SK-N-MC (cell line): ENCODE data around the gene TLR9.

Experiments used
- DNase-seq: peaks from one replicate; pipeline ENCODE4 v3.0.0-alpha.2; 2011; ENCODE audit warnings: low read depth, low spot score
- H3K27ac ChIP-seq: fragments of 200-600 bp; sonication (generic); 2 replicates; pipeline ENCODE4 v1.5.1; 2016; ENCODE audit warnings: mixed run types
- H3K36me3 ChIP-seq: fragments of 200-600 bp; sonication (generic); 2 replicates; pipeline ENCODE4 v1.6.1; 2017; ENCODE audit warnings: antibody characterized with exemption, low read length, mixed read lengths; ENCODE audit not compliant: insufficient read depth
- H3K4me3 ChIP-seq: fragments of 200-600 bp; sonication (generic); 2 replicates; pipeline ENCODE4 v1.5.1; 2016
- H3K9ac ChIP-seq: fragments of 200-600 bp; sonication (generic); 2 replicates; pipeline ENCODE4 v1.8.0; 2017; ENCODE audit warnings: mixed run types, mixed read lengths; ENCODE audit not compliant: insufficient read length
- H3K9me3 ChIP-seq: fragments of 200-600 bp; sonication (generic); 2 replicates; pipeline ENCODE4 v1.6.1; 2017; ENCODE audit warnings: low read depth, mild to moderate bottlenecking, antibody characterized with exemption, low read length, moderate library complexity, mixed read lengths
- EZH2 ChIP-seq: fragments of 200-600 bp; sonication (generic); IDR thresholded peaks from one replicate; pipeline ENCODE4 v1.6.1; 2017; ENCODE audit warnings: antibody characterized with exemption
- FOXP2 ChIP-seq: optimal IDR thresholded peaks from 2 replicates; pipeline ENCODE3; 2011; ENCODE audit warnings: mild to moderate bottlenecking, moderate library complexity; ENCODE audit not compliant: insufficient read depth; ENCODE audit errors: extremely low read length, control extremely low read depth
- POLR2AphosphoS5 ChIP-seq: IDR thresholded peaks from 2 replicates; pipeline ENCODE4 v1.6.1; 2012; ENCODE audit warnings: mild to moderate bottlenecking, low read depth, low read length, borderline replicate concordance

TLR9 gene

DNA sequence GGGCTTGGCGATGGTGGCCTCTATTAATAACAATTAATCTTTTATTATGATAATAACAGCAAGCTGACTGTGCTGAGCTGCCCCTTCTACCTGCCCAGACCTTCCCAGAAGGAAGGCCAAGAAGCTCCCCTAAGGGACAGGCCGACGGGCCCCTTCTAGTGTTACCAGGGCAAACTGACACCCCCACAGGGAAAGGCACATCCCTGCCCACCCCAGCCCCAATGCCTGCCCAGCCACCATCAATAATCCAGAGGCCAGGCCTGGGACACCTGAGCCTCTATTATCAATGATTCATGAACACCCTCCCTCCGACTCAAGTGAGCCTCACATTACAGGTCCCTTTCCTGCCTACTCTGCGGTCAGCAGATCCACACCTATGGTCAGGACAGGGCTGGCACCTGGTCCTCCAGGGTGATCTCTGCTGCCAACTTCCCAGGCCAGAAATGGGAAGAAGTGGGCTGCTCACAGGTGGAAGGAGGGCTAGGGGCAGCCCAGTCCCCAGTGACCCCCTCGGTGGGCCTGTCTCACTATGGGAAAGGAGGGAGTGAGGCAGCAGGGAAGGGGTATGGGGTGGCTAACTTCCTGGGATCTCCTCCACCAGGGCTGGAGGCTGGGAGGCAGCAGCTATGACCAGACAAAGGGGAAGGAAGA lies 11.7 kb upstream of the TLR9 start:
- H3K4me3 ChIP-seq = no peak overlapping the region
- no peaks in the 10 kb centered on the region for H3K9me3 ChIP-seq
- no peaks in the 10 kb centered on the region for H3K36me3 ChIP-seq
- DNase-seq = no peak
- no peak overlapping the region for H3K9ac ChIP-seq
- no peak overlapping the region for H3K27ac ChIP-seq
- TF ChIP-seq EZH2 (no peak), POLR2AphosphoS5 (no peak), FOXP2 (no peak)

DNA sequence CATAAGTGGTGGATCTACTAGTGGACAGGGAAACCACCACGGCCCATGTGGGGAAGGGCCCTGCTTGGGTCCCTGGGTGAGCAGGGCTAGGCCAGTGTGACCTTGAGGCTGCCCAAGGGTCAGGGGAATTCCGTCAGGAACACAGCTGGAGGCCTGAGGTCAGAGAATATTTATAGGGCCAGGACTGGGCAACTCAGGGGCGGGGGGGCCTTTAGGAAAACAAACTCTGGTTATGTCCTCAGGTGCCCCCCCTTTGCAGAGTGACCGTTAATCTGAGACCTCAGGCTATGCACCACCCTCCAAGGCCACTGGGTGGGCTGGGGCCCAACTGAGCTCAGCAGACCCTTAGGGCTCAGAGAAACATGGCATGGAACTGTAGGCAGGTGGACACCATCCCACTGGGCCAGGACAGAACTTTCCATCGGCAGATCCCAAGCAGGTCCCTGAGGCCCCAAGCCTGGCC lies 11.0 kb upstream of the TLR9 start:
- H3K9me3 ChIP-seq = no peaks in the 10 kb centered on the region
- no peak overlapping the region for H3K27ac ChIP-seq
- no peak overlapping the region for H3K9ac ChIP-seq
- DNase-seq = no peak
- TF ChIP-seq EZH2 = no peak
- no peak for TF ChIP-seq FOXP2
- TF ChIP-seq POLR2AphosphoS5 = no peak
- no peak overlapping the region for H3K4me3 ChIP-seq
- H3K36me3 ChIP-seq = no peaks in the 10 kb centered on the region

DNA sequence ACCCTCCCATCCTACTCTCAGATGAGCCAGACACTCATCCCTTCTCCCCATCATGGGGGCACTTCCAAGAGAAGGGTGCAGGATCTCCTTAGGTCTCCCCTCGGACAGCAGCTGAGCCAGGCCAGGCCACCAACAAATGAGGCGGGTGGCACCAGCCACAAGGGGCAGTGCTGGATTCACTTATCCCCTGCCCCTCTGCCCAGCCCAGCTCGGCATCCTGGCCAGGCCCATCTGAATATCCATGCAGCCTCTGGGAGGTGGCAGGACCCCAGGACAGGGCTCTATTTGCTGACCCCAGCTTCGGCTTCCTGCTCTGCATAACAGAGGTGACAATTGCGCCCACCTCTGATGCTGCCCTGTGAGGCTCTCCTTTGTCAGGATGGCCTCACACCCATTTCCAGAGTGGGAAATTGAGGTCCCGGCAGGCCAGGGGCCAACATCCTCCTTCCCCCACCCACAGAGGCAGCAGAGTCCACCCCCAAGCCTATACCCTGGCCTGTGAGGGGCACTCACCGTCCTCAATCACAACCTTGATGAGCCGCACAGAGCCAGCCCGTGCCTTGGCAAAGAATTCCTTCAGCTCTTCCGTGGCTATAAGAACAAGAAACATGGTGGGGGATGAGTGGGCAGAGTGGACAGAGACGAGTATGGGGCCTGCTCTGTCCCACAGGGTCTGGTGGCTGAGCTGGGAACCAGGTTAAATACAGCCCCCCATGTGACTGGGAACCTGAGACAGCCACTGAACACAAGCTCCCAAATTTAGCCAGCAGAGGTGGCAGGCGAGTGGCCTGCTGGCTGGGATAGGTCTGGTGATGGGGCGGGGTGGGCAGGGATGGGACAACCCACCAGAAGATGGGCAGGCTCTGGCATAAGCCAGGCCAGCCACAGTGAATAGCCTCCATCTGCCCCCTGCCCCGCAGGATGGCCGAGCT lies 9.3 kb upstream of the TLR9 start:
- Histone ChIP-seq H3K36me3 (no peaks in the 10 kb centered on the region; the same call in 1 of the 2 replicates), H3K27ac (no peak overlapping the region), H3K4me3 (no peak overlapping the region), H3K9me3 (no peaks in the 10 kb centered on the region), H3K9ac (no peak overlapping the region)
- DNase-seq = no peak
- TF ChIP-seq EZH2 (no peak), POLR2AphosphoS5 (no peak), FOXP2 (no peak)

DNA sequence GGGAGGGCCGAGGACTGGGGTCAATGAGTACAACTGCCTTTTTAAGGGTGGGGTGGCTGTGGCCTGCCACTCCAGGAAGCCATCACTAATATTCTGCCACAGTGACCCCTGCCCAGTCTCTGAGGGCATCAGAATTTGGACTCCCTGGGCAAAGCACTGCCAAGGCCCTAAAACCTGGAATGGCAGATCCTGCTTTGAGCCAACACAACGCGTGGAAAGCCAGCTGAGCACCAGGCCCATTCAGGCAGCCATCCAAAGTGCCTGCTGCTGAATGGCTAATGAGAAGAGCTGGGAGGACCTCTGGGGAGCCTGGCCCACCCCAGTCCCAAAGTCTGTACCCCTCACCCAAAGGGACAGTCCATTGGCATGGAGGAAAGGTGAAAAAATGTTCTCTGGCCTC lies 8.5 kb upstream of the TLR9 start:
- H3K27ac ChIP-seq = no peak overlapping the region
- no peaks in the 10 kb centered on the region for H3K9me3 ChIP-seq
- H3K9ac ChIP-seq = no peak overlapping the region
- no peak for TF ChIP-seq FOXP2
- TF ChIP-seq POLR2AphosphoS5 = no peak
- TF ChIP-seq EZH2 = no peak
- H3K36me3 ChIP-seq = no peaks in the 10 kb centered on the region; the same call in 1 of the 2 replicates
- DNase-seq = no peak
- no peak overlapping the region for H3K4me3 ChIP-seq

DNA sequence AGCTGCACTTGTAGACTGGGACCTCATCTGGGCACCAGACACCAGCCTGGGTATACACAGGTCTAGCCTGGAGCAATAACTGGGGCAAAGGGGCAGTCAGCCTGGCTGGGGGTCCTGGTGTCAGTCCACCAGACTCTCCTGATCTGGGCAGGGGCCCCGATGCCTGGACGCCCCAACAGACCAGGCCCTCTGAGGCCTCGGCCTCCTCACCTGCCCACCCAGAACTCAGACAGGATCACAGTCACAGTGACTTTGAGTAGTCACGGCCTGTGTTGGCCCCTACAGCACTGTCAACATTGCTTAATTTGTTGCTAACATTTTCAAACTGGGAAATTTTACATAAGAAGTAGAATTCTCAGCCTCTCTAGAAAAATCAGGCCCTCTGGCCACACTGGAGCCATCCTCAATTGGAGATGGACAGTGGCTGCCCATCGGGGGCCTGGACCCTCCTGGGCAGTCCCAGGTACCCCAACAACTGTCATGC lies 7.7 kb upstream of the TLR9 start:
- no peak for DNase-seq
- no peak overlapping the region for H3K9ac ChIP-seq
- H3K4me3 ChIP-seq = no peak overlapping the region
- no peak for TF ChIP-seq EZH2
- no peak for TF ChIP-seq FOXP2
- no peak for TF ChIP-seq POLR2AphosphoS5
- H3K27ac ChIP-seq = no peak overlapping the region
- no peaks in the 10 kb centered on the region; the same call in 1 of the 2 replicates for H3K36me3 ChIP-seq
- H3K9me3 ChIP-seq = no peaks in the 10 kb centered on the region

DNA sequence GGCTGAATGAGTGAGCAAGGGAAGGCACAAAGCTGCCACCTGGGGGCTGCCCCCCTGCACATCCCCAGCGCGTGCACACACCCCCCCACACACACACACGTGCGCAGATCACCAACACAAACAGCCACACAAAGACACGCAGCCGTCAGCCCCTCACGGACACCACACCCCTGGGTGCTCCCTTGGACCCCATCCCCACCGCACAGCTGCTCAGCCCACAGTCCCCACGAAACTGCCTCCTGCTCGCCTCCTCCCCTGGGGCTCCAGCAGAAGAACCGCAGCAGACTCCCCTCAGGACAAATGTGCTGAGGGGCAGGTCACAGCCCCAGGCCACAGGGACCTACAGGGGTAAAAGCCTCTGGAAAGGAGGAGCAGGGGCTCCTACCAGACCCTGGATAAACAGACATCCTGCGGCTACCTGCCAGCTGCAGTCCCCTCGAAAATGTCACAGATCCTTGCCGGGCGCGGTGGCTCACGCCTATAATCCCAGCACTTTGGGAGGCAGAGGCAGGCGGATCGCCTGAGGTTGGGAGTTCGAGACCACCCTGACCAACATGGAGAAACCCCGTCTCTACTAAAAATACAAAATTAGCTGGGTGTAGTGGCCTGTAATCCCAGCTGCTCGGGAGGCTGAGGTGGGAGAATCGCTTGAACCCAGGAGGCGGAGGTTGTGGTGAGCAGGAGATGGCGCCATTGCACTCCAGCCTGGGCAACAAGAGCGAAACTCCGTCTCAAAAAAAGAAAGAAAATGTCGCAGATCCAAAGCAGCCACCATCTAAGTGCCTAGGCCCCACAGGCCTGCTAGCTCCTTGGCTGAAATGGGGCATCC lies 7.0 kb upstream of the TLR9 start:
- TF ChIP-seq FOXP2 (no peak), POLR2AphosphoS5 (no peak), EZH2 (no peak)
- H3K9me3 ChIP-seq = no peaks in the 10 kb centered on the region
- no peaks in the 10 kb centered on the region; the same call in 1 of the 2 replicates for H3K36me3 ChIP-seq
- DNase-seq = no peak
- no peak overlapping the region for H3K27ac ChIP-seq
- H3K9ac ChIP-seq = no peak overlapping the region
- H3K4me3 ChIP-seq = no peak overlapping the region

DNA sequence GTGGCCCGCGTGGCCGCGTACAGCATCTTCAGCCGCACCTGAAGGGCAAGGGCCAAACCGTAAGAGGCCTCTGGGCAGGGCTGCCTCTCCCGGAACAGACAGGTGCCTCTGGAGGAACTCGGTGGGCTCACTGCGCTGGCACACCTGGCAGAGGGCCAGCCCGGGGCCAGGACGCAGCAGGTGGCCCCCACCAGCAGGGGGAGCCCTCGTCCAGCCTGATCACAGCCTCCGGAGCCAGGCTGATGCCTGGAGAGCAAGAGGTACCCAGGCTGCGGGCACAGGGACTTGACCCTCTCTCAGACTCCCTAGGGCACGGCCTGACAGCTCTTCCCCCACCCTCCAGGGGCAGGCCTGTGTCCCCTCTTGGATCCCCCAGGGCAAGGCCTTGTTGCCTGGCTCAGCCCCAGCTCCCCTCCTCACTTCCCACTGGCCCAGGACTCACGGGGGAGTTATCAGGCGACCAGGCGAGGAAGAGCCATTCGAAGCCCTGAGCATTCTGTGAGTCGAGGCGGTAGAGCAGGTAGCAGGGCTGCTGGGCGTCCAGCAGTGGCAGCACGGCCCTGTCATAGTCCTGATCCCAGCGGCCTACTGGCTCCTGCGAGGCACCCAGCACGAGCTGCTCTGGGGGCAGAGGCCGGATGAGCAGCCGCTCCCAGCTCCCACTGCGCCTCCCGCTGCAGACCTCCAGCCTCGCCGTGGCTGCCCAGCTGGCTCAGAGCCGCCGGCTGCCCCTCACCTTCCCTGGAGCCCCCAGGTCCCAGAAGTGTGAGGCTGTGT lies 6.2 kb upstream of the TLR9 start:
- H3K9me3 ChIP-seq = no peaks in the 10 kb centered on the region
- no peak overlapping the region for H3K4me3 ChIP-seq
- H3K36me3 ChIP-seq = no peaks in the 10 kb centered on the region; the same call in 1 of the 2 replicates
- TF ChIP-seq POLR2AphosphoS5 (no peak), FOXP2 (no peak), EZH2 (no peak)
- DNase-seq = no peak
- H3K27ac ChIP-seq = no peak overlapping the region
- no peak overlapping the region for H3K9ac ChIP-seq
